ENCODE data around the gene SMIM38.

DNA sequence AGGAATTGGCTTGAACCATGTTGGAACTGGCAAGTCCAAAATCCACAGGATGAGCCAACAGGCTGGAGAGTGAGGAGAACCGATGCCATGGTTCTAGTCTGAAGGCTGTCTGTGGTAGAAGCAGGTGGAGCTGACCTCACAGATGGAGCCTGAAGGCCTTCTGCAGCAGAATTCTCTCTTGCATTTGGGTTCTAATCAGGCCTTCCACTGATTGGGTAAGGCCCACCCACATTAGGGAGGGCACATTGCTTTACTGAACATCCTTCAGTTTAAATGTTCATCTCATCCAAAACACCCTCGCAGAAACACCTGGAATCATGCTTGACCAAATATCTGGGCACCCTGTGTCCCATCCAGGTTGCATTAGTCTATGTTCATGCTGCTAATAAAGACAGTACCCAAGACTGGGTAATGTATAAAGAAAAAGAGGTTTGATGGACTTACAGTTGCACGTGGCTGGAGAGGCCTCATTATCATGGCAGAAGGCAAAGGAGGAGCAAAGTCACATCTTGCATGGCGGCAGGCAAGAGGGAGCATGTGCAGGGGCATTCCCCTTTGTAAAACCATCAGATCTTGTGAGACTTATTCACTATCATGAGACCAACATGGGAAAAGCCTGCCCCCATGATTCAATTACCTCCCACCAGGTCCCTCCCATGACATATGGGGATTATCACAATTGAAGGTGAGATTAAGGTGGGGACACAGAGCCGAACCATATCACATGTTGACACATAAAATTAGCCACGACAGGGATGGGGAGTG, 15.9 kb downstream of the SMIM38 start:
- TF ChIP-seq, protein P1, sequence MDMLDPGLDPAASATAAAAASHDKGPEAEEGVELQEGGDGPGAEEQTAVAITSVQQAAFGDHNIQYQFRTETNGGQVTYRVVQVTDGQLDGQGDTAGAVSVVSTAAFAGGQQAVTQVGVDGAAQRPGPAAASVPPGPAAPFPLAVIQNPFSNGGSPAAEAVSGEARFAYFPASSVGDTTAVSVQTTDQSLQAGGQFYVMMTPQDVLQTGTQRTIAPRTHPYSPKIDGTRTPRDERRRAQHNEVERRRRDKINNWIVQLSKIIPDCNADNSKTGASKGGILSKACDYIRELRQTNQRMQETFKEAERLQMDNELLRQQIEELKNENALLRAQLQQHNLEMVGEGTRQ (IDR thresholded peaks at IDR 0.05; ENCODE audit: borderline replicate concordance, low read depth, low read length), result no peak
- TF ChIP-seq YY1 (IDR thresholded peaks at IDR 0.05; ENCODE audit: low read depth) (no peak), TEAD4 (IDR thresholded peaks at IDR 0.05; ENCODE audit: borderline replicate concordance, insufficient read depth) (no peak), POLR2AphosphoS5 (IDR thresholded peaks at IDR 0.05; ENCODE audit: low read depth, low read length) (no peak), RFX5 (IDR thresholded peaks at IDR 0.05; ENCODE audit: low read length) (no peak), FOSL2 (IDR thresholded peaks at IDR 0.05; ENCODE audit: borderline replicate concordance, low read depth) (no peak), SMC3 (IDR thresholded peaks at IDR 0.05; ENCODE audit: low read depth, low read length) (no peak), TAF1 (IDR thresholded peaks at IDR 0.05; ENCODE audit: borderline replicate concordance, low read depth, low read length) (no peak), GABPA (IDR thresholded peaks at IDR 0.05; ENCODE audit: low read depth) (no peak)
- TF ChIP-seq, protein P2, sequence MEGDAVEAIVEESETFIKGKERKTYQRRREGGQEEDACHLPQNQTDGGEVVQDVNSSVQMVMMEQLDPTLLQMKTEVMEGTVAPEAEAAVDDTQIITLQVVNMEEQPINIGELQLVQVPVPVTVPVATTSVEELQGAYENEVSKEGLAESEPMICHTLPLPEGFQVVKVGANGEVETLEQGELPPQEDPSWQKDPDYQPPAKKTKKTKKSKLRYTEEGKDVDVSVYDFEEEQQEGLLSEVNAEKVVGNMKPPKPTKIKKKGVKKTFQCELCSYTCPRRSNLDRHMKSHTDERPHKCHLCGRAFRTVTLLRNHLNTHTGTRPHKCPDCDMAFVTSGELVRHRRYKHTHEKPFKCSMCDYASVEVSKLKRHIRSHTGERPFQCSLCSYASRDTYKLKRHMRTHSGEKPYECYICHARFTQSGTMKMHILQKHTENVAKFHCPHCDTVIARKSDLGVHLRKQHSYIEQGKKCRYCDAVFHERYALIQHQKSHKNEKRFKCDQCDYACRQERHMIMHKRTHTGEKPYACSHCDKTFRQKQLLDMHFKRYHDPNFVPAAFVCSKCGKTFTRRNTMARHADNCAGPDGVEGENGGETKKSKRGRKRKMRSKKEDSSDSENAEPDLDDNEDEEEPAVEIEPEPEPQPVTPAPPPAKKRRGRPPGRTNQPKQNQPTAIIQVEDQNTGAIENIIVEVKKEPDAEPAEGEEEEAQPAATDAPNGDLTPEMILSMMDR (IDR thresholded peaks at IDR 0.05), result no peak
- TF ChIP-seq, protein P3, sequence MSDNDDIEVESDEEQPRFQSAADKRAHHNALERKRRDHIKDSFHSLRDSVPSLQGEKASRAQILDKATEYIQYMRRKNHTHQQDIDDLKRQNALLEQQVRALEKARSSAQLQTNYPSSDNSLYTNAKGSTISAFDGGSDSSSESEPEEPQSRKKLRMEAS (IDR thresholded peaks at IDR 0.05; ENCODE audit: low read depth), result no peak
- TF ChIP-seq, protein P4, sequence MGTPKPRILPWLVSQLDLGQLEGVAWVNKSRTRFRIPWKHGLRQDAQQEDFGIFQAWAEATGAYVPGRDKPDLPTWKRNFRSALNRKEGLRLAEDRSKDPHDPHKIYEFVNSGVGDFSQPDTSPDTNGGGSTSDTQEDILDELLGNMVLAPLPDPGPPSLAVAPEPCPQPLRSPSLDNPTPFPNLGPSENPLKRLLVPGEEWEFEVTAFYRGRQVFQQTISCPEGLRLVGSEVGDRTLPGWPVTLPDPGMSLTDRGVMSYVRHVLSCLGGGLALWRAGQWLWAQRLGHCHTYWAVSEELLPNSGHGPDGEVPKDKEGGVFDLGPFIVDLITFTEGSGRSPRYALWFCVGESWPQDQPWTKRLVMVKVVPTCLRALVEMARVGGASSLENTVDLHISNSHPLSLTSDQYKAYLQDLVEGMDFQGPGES (IDR thresholded peaks at IDR 0.05; ENCODE audit: low read depth, low read length), result no peak

All from SK-N-SH (cell line).